Measurements from ENCODE around the gene NHERF1. TPM values are rescaled to one million over a fixed set of nuclear protein-coding genes. Genes with fewer than 3 reads are reported as not detected.

NHERF1 gene
- 10.4 TPM for polyA plus RNA-seq (2013, experiment 1 of 2; ENCODE audit: insufficient read length)
- 10.4 TPM for polyA plus RNA-seq (2013, experiment 2 of 2; ENCODE audit: insufficient read length)

- DNase-seq, result peak; percentile 89
Measured at GRCh38 chr17:74748529-74749278, at the start of gene NHERF1. TSS of gene NHERF1 (plus strand) at chr17:74748628. CDS start at chr17:74748847, 219 bp downstream.

GRCh38 chr17:74699236-74699635 is 49.2 kb upstream of the NHERF1 start:
- DNase-seq, result no peak

GRCh38 chr17:74702116-74702871 is 46.1 kb upstream of the NHERF1 start:
- no peak for DNase-seq

GRCh38 chr17:74703311-74703710 is 45.1 kb upstream of the NHERF1 start:
- no peak for DNase-seq

DNA sequence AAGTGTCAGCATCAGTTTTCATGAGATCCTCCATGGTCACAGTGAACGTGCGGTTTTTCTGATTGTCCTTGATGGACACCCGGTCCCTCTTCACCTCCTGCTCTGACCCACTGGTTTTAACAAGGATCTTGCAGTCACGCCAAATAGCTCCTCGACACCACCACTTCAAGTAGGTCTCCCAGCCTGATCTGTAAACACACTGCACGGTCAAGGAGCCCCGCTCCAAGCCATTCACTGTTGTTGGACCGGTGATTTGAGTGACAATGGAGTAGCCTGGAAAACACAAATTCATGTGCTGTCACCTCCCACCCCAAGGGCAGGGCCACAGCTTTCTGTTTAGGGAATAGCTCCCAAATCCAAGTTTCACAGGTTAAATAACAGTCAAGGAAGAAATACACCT is 43.9 kb upstream of the NHERF1 start:
- DNase-seq, result no peak

DNA sequence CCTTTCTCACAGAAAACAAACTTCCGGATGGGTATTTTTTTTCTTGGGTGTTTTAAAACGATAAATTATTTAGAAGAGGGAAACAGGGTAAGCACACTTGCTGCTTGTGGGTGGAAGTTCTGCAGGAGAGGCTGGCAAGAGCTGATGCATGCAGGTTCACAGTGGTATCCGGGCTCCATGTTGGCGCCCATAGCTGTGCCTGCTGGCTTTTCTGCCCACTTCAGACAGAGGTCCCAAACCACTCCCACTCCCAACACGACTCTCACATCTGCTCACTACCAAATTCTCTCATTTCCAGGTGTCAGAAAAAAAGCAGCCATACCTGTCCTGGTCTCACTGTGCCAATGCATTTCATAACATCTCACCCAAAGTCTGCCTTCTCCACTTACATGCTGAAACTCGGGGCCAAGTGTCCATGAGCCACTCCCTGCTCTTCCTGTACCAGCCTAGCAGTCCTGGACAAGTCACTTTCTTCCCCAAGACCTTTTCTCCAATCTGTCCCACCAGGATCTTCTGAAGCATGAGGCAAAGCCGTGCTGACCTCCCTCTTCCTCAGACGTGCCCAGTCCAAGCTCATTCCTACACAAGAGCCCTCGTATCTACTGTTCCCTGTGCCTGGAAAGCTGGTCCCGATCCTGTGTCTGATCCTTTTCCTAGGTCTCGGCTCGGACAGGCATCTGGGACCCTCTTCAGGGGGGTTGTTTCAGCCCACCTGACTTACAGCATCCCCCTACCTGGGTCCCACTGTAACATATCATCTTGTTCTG is 37.2 kb upstream of the NHERF1 start:
- no peak for DNase-seq

- DNase-seq, result no peak
Measured at GRCh38 chr17:74712301-74712700, 36.1 kb upstream of the NHERF1 start.

DNA sequence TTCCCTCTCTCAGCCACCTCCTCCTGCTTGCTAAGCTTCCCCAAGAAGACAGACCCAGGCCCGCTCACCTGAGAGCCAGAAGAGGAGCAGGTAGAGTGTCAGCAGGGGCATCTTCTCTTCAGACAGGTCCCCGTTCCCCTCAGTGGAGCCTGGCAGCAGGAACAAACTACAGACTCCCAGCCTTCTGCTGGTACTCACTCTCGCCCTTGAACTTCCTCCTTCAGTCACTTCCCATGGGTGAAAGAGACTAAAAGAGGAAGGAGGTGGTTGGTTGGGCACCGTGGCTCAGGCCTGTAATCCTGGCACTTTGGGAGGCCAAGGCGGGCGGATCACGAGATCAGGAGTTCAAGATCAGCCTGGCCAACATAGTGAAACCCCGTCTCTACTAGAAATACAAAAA is 35.7 kb upstream of the NHERF1 start, which contains the start of gene CD300LF:
TSS of gene CD300LF (minus strand) at position 168 of the 400 bp plus-strand sequence. CDS start at position 111, 57 bp downstream.
- no peak for DNase-seq

- DNase-seq, result no peak
Measured at GRCh38 chr17:74713171-74713755, 35.2 kb upstream of the NHERF1 start.

- no peak for DNase-seq
Measured at GRCh38 chr17:74715144-74715543, 33.3 kb upstream of the NHERF1 start.

- no peak for DNase-seq
Measured at GRCh38 chr17:74720506-74720905, 27.9 kb upstream of the NHERF1 start.

- no peak for DNase-seq
Measured at GRCh38 chr17:74722782-74723181, 25.6 kb upstream of the NHERF1 start.

DNA sequence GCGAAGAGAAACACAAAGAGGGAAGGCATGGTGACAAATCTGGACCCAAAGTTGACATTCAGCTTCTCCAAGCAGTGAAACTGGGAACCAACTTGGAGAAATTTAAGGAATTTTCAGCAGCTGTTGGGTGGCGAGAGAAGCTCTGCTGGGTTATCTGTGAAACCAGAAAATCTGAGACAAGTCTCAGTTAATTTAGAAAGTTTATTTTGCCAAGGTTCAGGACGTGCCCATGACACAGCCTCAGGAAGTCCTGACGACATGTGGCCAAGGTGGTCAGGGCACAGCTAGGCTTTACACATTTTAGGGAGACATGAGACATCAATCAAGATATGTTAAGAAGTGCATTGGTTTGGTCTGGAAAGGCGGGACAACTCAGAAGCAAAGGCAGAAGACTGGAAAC is 24.5 kb upstream of the NHERF1 start:
- no peak for DNase-seq

DNA sequence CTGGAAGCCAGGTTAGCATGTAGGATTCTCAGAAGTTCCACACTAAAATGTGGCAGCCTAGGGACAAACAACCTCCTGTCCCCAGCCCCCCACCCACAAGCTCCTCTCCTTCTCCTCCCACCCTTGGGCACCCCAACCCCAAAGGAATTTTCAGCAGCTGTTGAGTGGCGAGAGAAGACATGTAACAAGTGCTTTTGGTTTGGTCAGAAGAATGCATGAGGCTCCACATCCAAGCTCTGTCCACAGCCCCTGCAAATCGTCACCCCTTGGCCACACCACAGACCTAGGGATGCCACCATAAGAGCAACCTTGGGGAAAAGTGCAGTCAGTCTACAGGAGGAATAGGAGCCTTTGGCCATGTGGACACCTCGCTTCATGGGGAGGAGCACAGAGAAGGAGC is 23.3 kb upstream of the NHERF1 start:
- no peak for DNase-seq

GRCh38 chr17:74728033-74728701 is 20.3 kb upstream of the NHERF1 start:
- no peak for DNase-seq

DNA sequence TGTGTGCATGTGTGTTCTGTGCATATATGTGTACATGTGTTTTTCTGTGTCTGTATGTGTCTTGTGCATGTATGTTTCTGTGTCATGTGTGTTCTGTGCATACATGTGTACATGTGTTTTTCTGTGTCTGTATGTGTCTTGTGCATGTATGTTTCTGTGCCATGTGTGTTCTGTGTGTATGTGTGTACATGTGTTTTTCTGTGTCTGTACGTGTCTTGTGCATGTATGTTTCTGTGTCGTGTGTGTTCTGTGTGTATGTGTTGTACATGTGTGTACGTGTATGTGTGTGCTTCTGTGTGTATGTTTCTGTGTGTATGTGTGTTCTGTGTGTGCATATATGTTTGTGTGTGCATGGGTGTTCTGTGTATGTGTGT is 19.7 kb upstream of the NHERF1 start:
- DNase-seq, result no peak

- no peak for DNase-seq
Measured at GRCh38 chr17:74729368-74729767, 19.1 kb upstream of the NHERF1 start.

GRCh38 chr17:74729866-74730265 is 18.6 kb upstream of the NHERF1 start:
- DNase-seq, result no peak

GRCh38 chr17:74730491-74731346 is 17.7 kb upstream of the NHERF1 start:
- DNase-seq, result no peak

GRCh38 chr17:74731347-74731605 is 17.2 kb upstream of the NHERF1 start:
- no peak for DNase-seq
